Stomach (tissue), 9 donors: Measurements from ENCODE around the gene UNC13B. TPM values are rescaled to one million over a fixed set of nuclear protein-coding genes. Genes with fewer than 3 reads are reported as not detected.
A peak's percentile ranks its signal among the peaks of the same experiment; 100 is the strongest.

Experiments used
- DNase-seq, 2 donors: peaks; one replicate each; pipeline versions ENCODE4 v3.0.0 to v3.0.0-alpha.2; 2013 to 2019
- H3K27ac ChIP-seq, 5 donors: fragments of 200-600 bp in 4 of 5; sonication (generic) in 4 of 5; one replicate each; pipeline ENCODE4 v1.5.1; 2013 to 2019; ENCODE audit warnings: mild to moderate bottlenecking in 1 of 5, moderate library complexity in 1 of 5
- H3K27me3 ChIP-seq, 3 donors: fragments of 200-600 bp; sonication (generic); one replicate each; pipeline ENCODE4 v1.5.1; 2017 to 2019; ENCODE audit warnings: mixed run types in 1 of 3
- H3K36me3 ChIP-seq, 4 donors: fragments of 200-600 bp; sonication (generic); 1 replicate in 3 of 4; 2 replicates in 1 of 4; pipeline ENCODE4 v1.5.1; 2016 to 2019
- H3K4me1 ChIP-seq, 4 donors: fragments of 200-600 bp; sonication (generic); one replicate each; pipeline ENCODE4 v1.5.1; 2016 to 2019
- H3K4me3 ChIP-seq, 4 donors: fragments of 200-600 bp; sonication (generic) in 3 of 4; one replicate each; pipeline ENCODE4 v1.5.1; 2016 to 2019; ENCODE audit warnings: mild to moderate bottlenecking in 1 of 4
- H3K9me3 ChIP-seq, 4 donors: fragments of 200-600 bp; sonication (generic); one replicate each; pipeline ENCODE4 v1.5.1; 2016 to 2019
- EP300 ChIP-seq: sonication (generic); formaldehyde crosslinking; IDR thresholded peaks from one replicate; pipeline ENCODE4 v1.6.1; 2017; ENCODE audit warnings: antibody characterized with exemption
- POLR2A ChIP-seq, 4 donors: fragments of 450-650 bp; IDR thresholded peaks; one replicate each; pipeline ENCODE4 v1.6.1; 2016; ENCODE audit warnings: antibody characterized with exemption in 4 of 4, control low read depth in 2 of 4, mild to moderate bottlenecking in 1 of 4, moderate library complexity in 1 of 4
- POLR2AphosphoS5 ChIP-seq, 3 donors: sonication (generic); formaldehyde crosslinking; IDR thresholded peaks; one replicate each; pipeline ENCODE4 v1.6.1; 2016; ENCODE audit warnings: antibody characterized with exemption in 3 of 3
- WGBS, 5 donors: extraction: QIAGEN DNeasy Blood & Tissue Kit in 3 of 5; methylation state at CpG; one replicate each; pipeline versions ENCODE4 v1.1.5 to v1.1.7; 2013 to 2018; 5-methylcytosine and 5-hydroxymethylcytosine counted together
- intact Hi-C: fragments of 100-400 bp; cut with DNase I; formaldehyde crosslinking; loops from one replicate; pipeline ENCODE4 v1.15.1; 2023; ENCODE audit warnings: low total_unique reads
- polyA plus RNA-seq, 3 donors: library from polyadenylated mRNA; stranded (reverse); fragments of 200-250 nt; gene quantifications; one replicate each; pipeline ENCODE4 v1.2.3, GENCODE V29; 2013
- total RNA-seq, 5 donors: library from RNA; depleted of rRNA; stranded (reverse); fragments of >200 nt; gene quantifications; one replicate each; pipeline versions ENCODE4 v1.1.0 to v1.2.3, GENCODE V29; 2014 to 2016
- TF ChIP-seq, protein P1 (sequence below), 7 experiments: fragments of 450-650 bp in 4 of 7; fragments of 200-600 bp in 3 of 7; sonication (generic) in 3 of 7; IDR thresholded peaks; one replicate each; pipeline ENCODE4 v1.5.1; 2016 to 2019; ENCODE audit warnings: antibody characterized with exemption in 7 of 7, control low read depth in 2 of 7, mild to moderate bottlenecking in 1 of 7
- donor health status: healthy with polysubstance abuse.
- donor health status: Bipolar disorder and iron deficiency.
- donor health status: healthy.

The UNC13B gene
- total and polyA plus RNA-seq, 8 donors, result 8.9 to 68.7 (median 20.8) TPM

DNA sequence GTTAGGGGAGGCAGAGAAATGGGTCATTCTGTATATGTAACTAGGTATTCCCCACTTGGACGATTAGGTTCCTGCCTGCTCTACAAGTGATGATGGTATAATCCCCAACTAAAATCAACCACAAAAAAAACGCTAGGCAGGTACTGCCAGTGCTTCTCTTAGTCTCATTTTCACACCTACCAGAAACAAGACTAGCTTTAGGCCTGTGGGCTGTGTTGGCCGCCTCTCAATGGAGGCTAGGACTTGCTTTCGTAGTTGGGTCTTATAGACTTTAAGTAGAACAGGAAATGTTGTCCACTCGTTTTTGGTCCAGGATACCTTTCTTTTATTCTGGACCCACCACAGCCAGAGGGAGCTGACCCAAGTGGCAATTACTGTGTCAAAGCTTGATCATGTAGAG is 111.8 kb downstream of the UNC13B start:
- H3K27me3 ChIP-seq, result no peaks in the 10 kb centered on the region
- H3K36me3 ChIP-seq, result no peaks in the 10 kb centered on the region
- peaks cover 5 to 16% (median 10%) of the 10 kb centered on the region in 4 donors for H3K4me1 ChIP-seq
- no peak overlapping the region for H3K4me3 ChIP-seq
- no peak for DNase-seq
- WGBS, 5 donors, result 83 to 90% (median 86%) methylated on average over 5 of the region's 5 CpGs
- TF ChIP-seq POLR2AphosphoS5 (IDR thresholded peaks at IDR 0.05), result no peak
- TF ChIP-seq, protein P1, sequence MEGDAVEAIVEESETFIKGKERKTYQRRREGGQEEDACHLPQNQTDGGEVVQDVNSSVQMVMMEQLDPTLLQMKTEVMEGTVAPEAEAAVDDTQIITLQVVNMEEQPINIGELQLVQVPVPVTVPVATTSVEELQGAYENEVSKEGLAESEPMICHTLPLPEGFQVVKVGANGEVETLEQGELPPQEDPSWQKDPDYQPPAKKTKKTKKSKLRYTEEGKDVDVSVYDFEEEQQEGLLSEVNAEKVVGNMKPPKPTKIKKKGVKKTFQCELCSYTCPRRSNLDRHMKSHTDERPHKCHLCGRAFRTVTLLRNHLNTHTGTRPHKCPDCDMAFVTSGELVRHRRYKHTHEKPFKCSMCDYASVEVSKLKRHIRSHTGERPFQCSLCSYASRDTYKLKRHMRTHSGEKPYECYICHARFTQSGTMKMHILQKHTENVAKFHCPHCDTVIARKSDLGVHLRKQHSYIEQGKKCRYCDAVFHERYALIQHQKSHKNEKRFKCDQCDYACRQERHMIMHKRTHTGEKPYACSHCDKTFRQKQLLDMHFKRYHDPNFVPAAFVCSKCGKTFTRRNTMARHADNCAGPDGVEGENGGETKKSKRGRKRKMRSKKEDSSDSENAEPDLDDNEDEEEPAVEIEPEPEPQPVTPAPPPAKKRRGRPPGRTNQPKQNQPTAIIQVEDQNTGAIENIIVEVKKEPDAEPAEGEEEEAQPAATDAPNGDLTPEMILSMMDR (IDR thresholded peaks at IDR 0.05), result no peak
- no peak for TF ChIP-seq POLR2A (IDR thresholded peaks at IDR 0.05)
- no peak for TF ChIP-seq EP300
- H3K27ac ChIP-seq, result no peak overlapping the region
- H3K9me3 ChIP-seq, result no peaks in the 10 kb centered on the region
- intact Hi-C loops, result no loop called here

DNA sequence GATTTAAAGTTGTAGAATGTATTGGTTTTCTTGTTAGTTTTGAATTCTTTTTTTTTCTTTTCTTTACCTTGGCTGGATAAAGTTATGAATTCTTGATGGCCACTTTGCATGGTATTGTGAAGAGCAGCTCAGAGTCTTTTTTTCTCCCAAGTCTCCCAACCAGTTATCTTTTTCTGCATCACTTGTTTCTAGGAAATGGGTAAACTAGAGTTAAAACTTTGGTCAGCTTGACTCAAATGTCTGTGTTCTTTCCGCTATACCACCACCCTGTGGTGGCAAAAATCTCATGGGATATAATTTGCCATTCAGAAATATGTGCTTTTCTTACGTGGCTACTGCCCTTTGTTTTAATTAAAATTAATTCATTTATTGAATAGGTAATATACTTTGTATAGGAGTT is 113.2 kb downstream of the UNC13B start:
- Histone ChIP-seq H3K9me3 (no peaks in the 10 kb centered on the region), H3K4me3 (no peak overlapping the region), H3K36me3 (no peaks in the 10 kb centered on the region), H3K27ac (no peak overlapping the region), H3K27me3 (no peaks in the 10 kb centered on the region), H3K4me1 (peaks cover under 1 to 7% (median 2%) of the 10 kb centered on the region in 4 donors)
- intact Hi-C loops, result no loop called here
- TF ChIP-seq POLR2AphosphoS5 (IDR thresholded peaks at IDR 0.05) (no peak), POLR2A (IDR thresholded peaks at IDR 0.05) (no peak), EP300 (no peak)
- TF ChIP-seq, protein P1 (IDR thresholded peaks at IDR 0.05), result no peak
- WGBS, 5 donors, result 83 to 91% (median 89%) methylated on average over 2 of the region's 2 CpGs
- DNase-seq, result no peak

DNA sequence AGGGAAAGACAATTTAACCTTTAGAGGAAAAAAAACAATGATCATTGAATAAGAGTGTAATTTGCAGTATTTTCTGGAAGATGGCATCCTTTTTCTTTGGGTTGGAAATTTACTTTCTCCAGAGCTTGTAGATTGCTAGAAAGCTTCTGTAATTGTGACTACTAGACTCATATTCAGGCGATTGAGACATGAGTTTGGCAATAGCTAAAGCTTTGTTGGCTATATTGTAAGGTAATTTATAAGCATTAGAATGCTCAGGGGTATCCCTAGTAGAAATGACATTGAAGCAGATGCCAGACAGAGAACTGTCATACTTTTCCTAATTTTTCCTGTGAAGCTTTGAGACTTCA is 115.3 kb downstream of the UNC13B start:
- H3K4me3 ChIP-seq, result no peak overlapping the region
- WGBS, 5 donors, result 48 to 78% (median 68%) methylated on average over 1 of the region's 1 CpG
- intact Hi-C loops, result no loop called here
- no peaks in the 10 kb centered on the region for H3K36me3 ChIP-seq
- peak overlapping the region in 1 of 5 donors; percentile 50 for H3K27ac ChIP-seq
- H3K9me3 ChIP-seq, result no peaks in the 10 kb centered on the region
- no peak for DNase-seq
- peaks cover 0 to 5% (median 2%) of the 10 kb centered on the region in 4 donors for H3K4me1 ChIP-seq
- no peak for TF ChIP-seq EP300
- no peak for TF ChIP-seq POLR2AphosphoS5 (IDR thresholded peaks at IDR 0.05)
- no peak for TF ChIP-seq POLR2A (IDR thresholded peaks at IDR 0.05)
- TF ChIP-seq, protein P1 (IDR thresholded peaks at IDR 0.05), result no peak
- no peaks in the 10 kb centered on the region for H3K27me3 ChIP-seq

DNA sequence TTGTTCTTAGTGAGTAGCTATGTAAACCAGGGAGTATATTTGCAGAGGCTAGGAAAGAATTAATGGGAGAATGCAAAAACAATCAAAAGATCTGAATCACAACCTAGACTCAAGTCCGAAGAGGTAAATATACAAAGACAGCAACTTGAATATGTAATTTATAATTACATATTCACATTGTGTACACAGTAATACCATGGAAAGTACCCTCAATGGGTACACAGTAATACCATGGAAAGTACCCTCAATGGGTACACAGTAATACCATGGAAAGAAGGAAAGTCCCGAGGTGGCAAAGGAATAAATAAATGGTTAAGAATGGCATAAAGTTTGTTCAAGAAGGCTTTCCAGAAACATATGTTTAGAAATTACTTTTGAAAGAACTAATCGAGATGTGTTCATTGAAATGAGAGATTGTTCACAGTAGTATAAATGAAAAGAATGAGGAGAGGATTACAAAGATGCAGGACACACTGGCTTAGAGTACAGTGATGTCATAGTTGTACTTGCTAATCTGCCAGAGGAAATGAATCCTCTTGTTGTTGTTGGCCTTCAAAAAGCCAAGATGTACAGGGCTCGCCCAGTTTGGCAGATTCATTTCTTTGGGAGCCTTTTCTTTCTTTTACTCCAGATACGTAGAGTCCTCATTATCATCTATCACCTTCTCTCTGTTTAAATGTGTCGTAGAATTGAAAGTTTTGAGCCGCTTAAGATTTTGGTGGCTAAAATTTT is 116.0 kb downstream of the UNC13B start:
- Histone ChIP-seq H3K4me1 (peaks cover 0 to 5% (median 2%) of the 10 kb centered on the region in 4 donors), H3K27me3 (no peaks in the 10 kb centered on the region), H3K9me3 (no peaks in the 10 kb centered on the region), H3K4me3 (no peak overlapping the region), H3K27ac (peak overlapping the region in 2 of 5 donors; percentile 9 to 50), H3K36me3 (no peaks in the 10 kb centered on the region)
- intact Hi-C loops, result no loop called here
- DNase-seq, result peak in 1 of 2 donors; percentile 14
- 67 to 76% (median 75%) methylated on average over 7 of the region's 7 CpGs for WGBS, 5 donors
- TF ChIP-seq POLR2A (IDR thresholded peaks at IDR 0.05), result no peak
- peak in 1 of 3 donors; percentile 17 for TF ChIP-seq POLR2AphosphoS5 (IDR thresholded peaks at IDR 0.05)

DNA sequence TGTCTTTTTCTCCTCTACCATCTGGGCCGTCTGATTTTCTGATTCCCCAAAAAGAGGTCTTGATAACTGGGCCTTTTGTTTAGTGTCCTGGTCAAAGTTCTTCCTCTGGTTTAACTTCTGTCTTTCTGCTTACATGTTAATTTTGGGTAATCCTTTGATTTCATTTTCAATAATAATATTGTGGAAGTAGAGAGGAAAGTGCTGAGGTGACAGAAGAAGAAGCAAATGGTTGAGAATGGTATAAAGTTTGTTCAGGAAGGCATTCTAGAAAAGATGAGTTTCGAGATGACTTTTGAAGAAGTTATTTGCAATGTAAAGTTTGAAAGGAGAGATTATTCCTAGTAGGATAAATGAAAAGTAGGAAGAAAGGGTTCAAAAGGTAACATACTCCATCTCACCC is 118.1 kb downstream of the UNC13B start:
- intact Hi-C loops, result no loop called here
- no peaks in the 10 kb centered on the region for H3K36me3 ChIP-seq
- no peak overlapping the region for H3K27ac ChIP-seq
- H3K9me3 ChIP-seq, result no peaks in the 10 kb centered on the region
- 70 to 83% (median 78%) methylated on average over 2 of the region's 2 CpGs for WGBS, 5 donors
- H3K4me1 ChIP-seq, result peaks cover 0 to 5% (median 2%) of the 10 kb centered on the region in 4 donors
- no peak for DNase-seq
- no peaks in the 10 kb centered on the region for H3K27me3 ChIP-seq
- TF ChIP-seq POLR2AphosphoS5 (IDR thresholded peaks at IDR 0.05) (no peak), POLR2A (IDR thresholded peaks at IDR 0.05) (no peak), EP300 (no peak)
- TF ChIP-seq, protein P1 (IDR thresholded peaks at IDR 0.05), result no peak
- H3K4me3 ChIP-seq, result no peak overlapping the region
